ENCODE data around the gene GLG1.

DNA sequence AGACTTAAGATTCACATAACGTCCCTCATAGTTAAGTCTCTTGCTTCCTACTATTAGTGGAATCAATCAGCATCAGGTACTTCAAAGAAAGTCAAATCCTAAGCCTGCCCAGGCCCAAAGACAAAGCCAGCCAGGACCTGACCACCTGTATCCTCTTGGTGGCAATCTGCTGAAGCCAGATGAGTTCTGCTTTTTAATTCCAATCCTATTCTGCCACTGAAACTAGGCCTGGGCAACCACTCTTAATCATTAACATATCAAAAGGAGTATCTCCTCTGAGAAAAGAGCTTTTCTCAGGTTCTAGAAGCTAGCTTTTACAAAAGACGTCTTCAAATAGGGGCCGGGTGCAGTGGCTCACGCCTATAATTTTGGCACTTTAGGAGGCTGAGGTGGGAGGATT is 15.1 kb upstream of the GLG1 start:
- TF ChIP-seq, protein P1, sequence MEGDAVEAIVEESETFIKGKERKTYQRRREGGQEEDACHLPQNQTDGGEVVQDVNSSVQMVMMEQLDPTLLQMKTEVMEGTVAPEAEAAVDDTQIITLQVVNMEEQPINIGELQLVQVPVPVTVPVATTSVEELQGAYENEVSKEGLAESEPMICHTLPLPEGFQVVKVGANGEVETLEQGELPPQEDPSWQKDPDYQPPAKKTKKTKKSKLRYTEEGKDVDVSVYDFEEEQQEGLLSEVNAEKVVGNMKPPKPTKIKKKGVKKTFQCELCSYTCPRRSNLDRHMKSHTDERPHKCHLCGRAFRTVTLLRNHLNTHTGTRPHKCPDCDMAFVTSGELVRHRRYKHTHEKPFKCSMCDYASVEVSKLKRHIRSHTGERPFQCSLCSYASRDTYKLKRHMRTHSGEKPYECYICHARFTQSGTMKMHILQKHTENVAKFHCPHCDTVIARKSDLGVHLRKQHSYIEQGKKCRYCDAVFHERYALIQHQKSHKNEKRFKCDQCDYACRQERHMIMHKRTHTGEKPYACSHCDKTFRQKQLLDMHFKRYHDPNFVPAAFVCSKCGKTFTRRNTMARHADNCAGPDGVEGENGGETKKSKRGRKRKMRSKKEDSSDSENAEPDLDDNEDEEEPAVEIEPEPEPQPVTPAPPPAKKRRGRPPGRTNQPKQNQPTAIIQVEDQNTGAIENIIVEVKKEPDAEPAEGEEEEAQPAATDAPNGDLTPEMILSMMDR (IDR thresholded peaks at IDR 0.05) = no peak
- no peak for TF ChIP-seq POLR2A (IDR thresholded peaks at IDR 0.05)
